Upper lobe of left lung (tissue), 6 donors: ENCODE results near the gene KIF6. TPM values are rescaled to one million over a fixed set of nuclear protein-coding genes. Genes with fewer than 3 reads are reported as not detected.

Experiments used
- ATAC-seq, 2 donors: fragments of 200-7000 bp; cut with Tn5 transposase; one replicate each; pipeline ENCODE4 v1.9.1; 2022; ENCODE audit warnings: mild to moderate bottlenecking in 2 of 2, moderate library complexity in 2 of 2; ENCODE audit not compliant: low FRiP score in 2 of 2
- DNase-seq, 2 donors: peaks; one replicate each; pipeline ENCODE4 v3.0.0-alpha.2; 2019 to 2020
- H3K27ac ChIP-seq, 4 donors: fragments of 200-600 bp; sonication (generic); one replicate each; pipeline ENCODE4 v1.5.1; 2016 to 2019
- H3K27me3 ChIP-seq, 4 donors: fragments of 200-600 bp; sonication (generic); one replicate each; pipeline ENCODE4 v1.5.1; 2017 to 2019
- H3K36me3 ChIP-seq, 4 donors: fragments of 200-600 bp; sonication (generic); one replicate each; pipeline ENCODE4 v1.5.1; 2016 to 2019
- H3K4me1 ChIP-seq, 4 donors: fragments of 200-600 bp; sonication (generic); one replicate each; pipeline ENCODE4 v1.5.1; 2018 to 2019
- H3K4me3 ChIP-seq, 4 donors: fragments of 200-600 bp; sonication (generic); one replicate each; pipeline ENCODE4 v1.5.1; 2017 to 2019; ENCODE audit warnings: mild to moderate bottlenecking in 2 of 4, moderate library complexity in 1 of 4
- H3K9me3 ChIP-seq, 4 donors: fragments of 200-600 bp; sonication (generic); one replicate each; pipeline ENCODE4 v1.5.1; 2018 to 2019
- EP300 ChIP-seq, 4 donors: sonication (generic); formaldehyde crosslinking; IDR thresholded peaks; one replicate each; pipeline ENCODE4 v1.5.1; 2017; ENCODE audit warnings: antibody characterized with exemption in 4 of 4, control low read depth in 2 of 4
- POLR2A ChIP-seq, 4 donors: fragments of 450-650 bp; IDR thresholded peaks; one replicate each; pipeline ENCODE4 v1.5.1; 2016 to 2017; ENCODE audit warnings: antibody characterized with exemption in 4 of 4, mild to moderate bottlenecking in 2 of 4
- POLR2AphosphoS5 ChIP-seq, 2 donors: sonication (generic); formaldehyde crosslinking; IDR thresholded peaks; one replicate each; pipeline ENCODE4 v1.5.1; 2017; ENCODE audit warnings: antibody characterized with exemption in 2 of 2
- WGBS, 2 donors: methylation state at CpG; one replicate each; pipeline ENCODE4 v1.1.5; 2017 to 2018; 5-methylcytosine and 5-hydroxymethylcytosine counted together
- total RNA-seq, 6 donors: library from RNA; depleted of rRNA in 4 of 6; stranded (reverse); fragments of >200 nt in 4 of 6; gene quantifications; one replicate each; pipeline versions ENCODE4 v1.1.0 to v1.2.1, GENCODE V29; 2016 to 2021
- TF ChIP-seq, protein P1 (sequence below), 6 experiments: fragments of 450-650 bp in 4 of 6; fragments of 200-600 bp in 2 of 6; sonication (generic) in 2 of 6; IDR thresholded peaks; one replicate each; pipeline ENCODE4 v1.5.1; 2016 to 2019; ENCODE audit warnings: antibody characterized with exemption in 6 of 6
- donor health status: DM: no; HTN: no; CAD: no; lungs with moderate emphysema.
- donor health status: DM: no; HTN: yes; CAD: no; lungs with severe emphysema.

KIF6 gene
- total RNA-seq, 6 donors from 2014 or later = 0.55 to 7.9 (median 1.5) TPM

DNA sequence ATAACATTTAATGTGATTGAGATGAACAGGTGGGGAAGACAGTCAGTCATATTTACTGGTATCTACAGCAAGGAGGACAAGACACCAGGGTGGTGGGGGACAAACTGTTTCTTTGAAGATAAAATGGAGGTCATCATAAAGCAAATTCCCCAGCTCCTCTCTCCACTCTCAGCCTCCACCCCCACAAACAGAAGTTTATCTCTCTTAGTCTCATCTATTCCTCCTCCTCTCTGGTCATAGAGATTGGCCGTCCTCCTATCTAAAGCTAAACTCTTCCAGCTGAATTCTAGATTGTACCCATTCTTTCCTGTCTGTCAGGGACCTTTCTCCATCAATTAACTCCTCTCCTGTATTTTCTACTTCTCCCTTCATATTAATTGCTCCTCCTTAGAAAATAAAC lies 71.1 kb downstream of the KIF6 start:
- no peak for TF ChIP-seq POLR2A (IDR thresholded peaks at IDR 0.05)
- TF ChIP-seq EP300 (IDR thresholded peaks at IDR 0.05) = no peak
- TF ChIP-seq, protein P1, sequence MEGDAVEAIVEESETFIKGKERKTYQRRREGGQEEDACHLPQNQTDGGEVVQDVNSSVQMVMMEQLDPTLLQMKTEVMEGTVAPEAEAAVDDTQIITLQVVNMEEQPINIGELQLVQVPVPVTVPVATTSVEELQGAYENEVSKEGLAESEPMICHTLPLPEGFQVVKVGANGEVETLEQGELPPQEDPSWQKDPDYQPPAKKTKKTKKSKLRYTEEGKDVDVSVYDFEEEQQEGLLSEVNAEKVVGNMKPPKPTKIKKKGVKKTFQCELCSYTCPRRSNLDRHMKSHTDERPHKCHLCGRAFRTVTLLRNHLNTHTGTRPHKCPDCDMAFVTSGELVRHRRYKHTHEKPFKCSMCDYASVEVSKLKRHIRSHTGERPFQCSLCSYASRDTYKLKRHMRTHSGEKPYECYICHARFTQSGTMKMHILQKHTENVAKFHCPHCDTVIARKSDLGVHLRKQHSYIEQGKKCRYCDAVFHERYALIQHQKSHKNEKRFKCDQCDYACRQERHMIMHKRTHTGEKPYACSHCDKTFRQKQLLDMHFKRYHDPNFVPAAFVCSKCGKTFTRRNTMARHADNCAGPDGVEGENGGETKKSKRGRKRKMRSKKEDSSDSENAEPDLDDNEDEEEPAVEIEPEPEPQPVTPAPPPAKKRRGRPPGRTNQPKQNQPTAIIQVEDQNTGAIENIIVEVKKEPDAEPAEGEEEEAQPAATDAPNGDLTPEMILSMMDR (IDR thresholded peaks at IDR 0.05) = no peak
- TF ChIP-seq POLR2AphosphoS5 (IDR thresholded peaks at IDR 0.05) = no peak
- WGBS, 2 donors = 74 to 75% methylated on average over 1 of the region's 1 CpG
- Histone ChIP-seq H3K9me3 (no peaks in the 10 kb centered on the region), H3K27me3 (no peaks in the 10 kb centered on the region), H3K36me3 (no peaks in the 10 kb centered on the region), H3K4me1 (no peaks in the 10 kb centered on the region), H3K27ac (no peak overlapping the region), H3K4me3 (no peak overlapping the region)
- DNase-seq (no peak), ATAC-seq (no peak)

DNA sequence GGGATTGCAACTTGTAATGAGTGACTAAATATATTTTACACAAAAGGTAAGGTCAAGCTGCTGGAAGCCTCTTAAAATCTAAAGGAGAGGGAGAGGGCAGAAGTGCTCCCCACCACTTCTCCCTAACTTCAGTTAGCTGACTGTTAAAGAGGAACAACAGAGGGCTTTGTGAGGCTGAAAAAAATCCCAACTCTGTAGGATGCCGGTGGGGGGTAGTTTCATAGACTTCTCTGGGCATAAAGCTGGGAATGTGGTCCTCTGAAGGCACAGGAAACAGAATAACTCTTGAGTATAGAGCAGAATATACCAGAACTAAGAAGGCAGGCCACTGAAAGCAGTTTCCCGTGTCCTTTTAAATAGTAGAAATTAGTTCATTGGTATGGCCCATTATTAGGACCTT lies 71.6 kb downstream of the KIF6 start:
- H3K27ac ChIP-seq = no peak overlapping the region
- ATAC-seq (no peak), DNase-seq (no peak)
- no peaks in the 10 kb centered on the region for H3K9me3 ChIP-seq
- TF ChIP-seq EP300 (IDR thresholded peaks at IDR 0.05) (no peak), POLR2A (IDR thresholded peaks at IDR 0.05) (no peak), POLR2AphosphoS5 (IDR thresholded peaks at IDR 0.05) (no peak)
- TF ChIP-seq, protein P1 (IDR thresholded peaks at IDR 0.05) = no peak
- no peaks in the 10 kb centered on the region for H3K27me3 ChIP-seq
- WGBS, 2 donors = 53 to 66% methylated on average over 2 of the region's 2 CpGs
- no peaks in the 10 kb centered on the region for H3K36me3 ChIP-seq
- no peaks in the 10 kb centered on the region for H3K4me1 ChIP-seq
- no peak overlapping the region for H3K4me3 ChIP-seq

DNA sequence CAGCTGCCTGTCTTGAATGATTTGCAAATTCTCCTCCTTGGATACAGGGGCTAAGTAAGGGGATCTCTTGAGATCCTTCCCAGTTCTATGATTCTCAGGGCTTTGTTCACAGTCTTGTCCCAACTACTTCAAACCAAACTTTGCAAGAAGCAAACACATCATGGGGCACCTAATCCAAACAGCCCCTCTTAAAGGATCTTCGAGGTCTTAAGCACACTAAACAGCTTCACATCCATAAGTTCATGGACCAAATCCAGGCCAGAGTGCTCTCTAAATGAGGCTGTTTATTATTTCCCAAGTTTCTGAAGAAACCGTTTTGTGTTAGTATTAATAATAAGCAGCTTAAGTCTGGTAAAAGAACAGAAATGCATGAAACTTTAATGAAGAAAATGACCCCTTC lies 75.2 kb downstream of the KIF6 start:
- TF ChIP-seq POLR2A (IDR thresholded peaks at IDR 0.05) (no peak), POLR2AphosphoS5 (IDR thresholded peaks at IDR 0.05) (no peak), EP300 (IDR thresholded peaks at IDR 0.05) (no peak)
- TF ChIP-seq, protein P1 (IDR thresholded peaks at IDR 0.05) = no peak
- ATAC-seq (no peak), DNase-seq (no peak)
- H3K27ac ChIP-seq = no peak overlapping the region
- WGBS, 2 donors = 33 to 46% methylated on average over 2 of the region's 2 CpGs
- no peak overlapping the region for H3K4me3 ChIP-seq
- no peaks in the 10 kb centered on the region for H3K36me3 ChIP-seq
- no peaks in the 10 kb centered on the region for H3K4me1 ChIP-seq
- no peaks in the 10 kb centered on the region for H3K9me3 ChIP-seq
- no peaks in the 10 kb centered on the region for H3K27me3 ChIP-seq

DNA sequence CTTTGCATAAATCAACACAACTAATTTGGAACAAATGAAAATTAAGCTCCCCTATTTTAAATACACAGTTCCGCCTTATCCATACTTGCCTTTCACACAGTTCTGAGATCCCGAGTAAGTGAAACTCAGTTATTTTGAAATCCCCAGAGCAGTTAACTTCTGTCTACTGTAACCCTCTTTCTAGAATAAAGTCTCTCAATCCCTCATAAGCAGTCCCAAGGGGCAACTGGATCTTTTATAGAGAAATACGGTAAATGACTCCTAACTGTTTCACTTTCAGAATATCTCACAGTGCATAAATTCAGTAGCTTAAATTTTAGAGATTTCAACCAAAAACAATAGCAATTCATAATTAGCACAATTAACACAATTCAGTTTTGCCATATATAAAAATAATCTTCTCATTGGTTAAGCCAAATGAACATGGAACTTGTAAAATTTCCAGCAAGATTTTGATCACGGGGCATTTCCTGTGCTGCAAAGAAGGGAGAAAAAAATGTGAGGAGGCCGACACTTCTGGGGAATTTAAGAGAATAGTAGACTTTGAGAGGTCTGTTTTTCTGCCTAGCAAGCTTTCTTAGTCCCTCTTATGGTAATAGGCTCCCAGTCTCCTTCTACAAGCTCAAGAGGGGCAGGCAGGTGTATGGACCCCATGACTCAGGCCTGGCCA lies 78.3 kb downstream of the KIF6 start:
- DNase-seq (no peak), ATAC-seq (no peak)
- 84 to 86% methylated on average over 5 of the region's 5 CpGs for WGBS, 2 donors
- TF ChIP-seq POLR2A (IDR thresholded peaks at IDR 0.05) (no peak), POLR2AphosphoS5 (IDR thresholded peaks at IDR 0.05) (no peak), EP300 (IDR thresholded peaks at IDR 0.05) (no peak)
- TF ChIP-seq, protein P1 (IDR thresholded peaks at IDR 0.05) = no peak
- Histone ChIP-seq H3K4me1 (no peaks in the 10 kb centered on the region), H3K4me3 (no peak overlapping the region), H3K27me3 (no peaks in the 10 kb centered on the region), H3K27ac (no peak overlapping the region), H3K9me3 (no peaks in the 10 kb centered on the region), H3K36me3 (no peaks in the 10 kb centered on the region)

DNA sequence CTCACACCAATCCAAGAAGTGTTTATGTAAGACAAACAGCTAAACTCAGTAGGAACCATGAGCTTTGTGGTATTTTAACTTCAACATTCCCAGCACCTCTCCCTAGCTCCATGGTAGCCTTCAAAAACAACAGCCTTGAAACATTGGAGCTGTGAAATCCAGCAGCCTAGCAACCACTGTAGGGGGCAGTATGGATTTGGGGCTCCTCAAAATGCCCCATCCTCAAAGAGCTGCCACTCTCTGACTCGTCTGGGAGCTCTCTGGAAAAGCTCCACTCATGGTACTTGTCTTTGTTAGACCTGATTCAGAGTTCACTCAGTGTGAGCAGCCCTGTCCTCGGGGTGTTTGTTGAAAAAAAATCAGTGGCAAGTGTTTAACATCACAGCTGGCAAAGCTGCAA lies 82.9 kb downstream of the KIF6 start:
- H3K36me3 ChIP-seq = no peaks in the 10 kb centered on the region
- 39 to 54% methylated on average over 2 of the region's 2 CpGs for WGBS, 2 donors
- H3K4me1 ChIP-seq = no peaks in the 10 kb centered on the region
- no peak for ATAC-seq
- no peaks in the 10 kb centered on the region for H3K9me3 ChIP-seq
- no peak for TF ChIP-seq POLR2AphosphoS5 (IDR thresholded peaks at IDR 0.05)
- no peak for TF ChIP-seq EP300 (IDR thresholded peaks at IDR 0.05)
- no peak for TF ChIP-seq POLR2A (IDR thresholded peaks at IDR 0.05)
- TF ChIP-seq, protein P1 (IDR thresholded peaks at IDR 0.05) = no peak
- DNase-seq = no peak
- H3K27ac ChIP-seq = no peak overlapping the region
- H3K4me3 ChIP-seq = no peak overlapping the region
- H3K27me3 ChIP-seq = no peaks in the 10 kb centered on the region
